Activated CD4-positive, alpha-beta T cell treated with anti-CD3 and anti-CD28 coated beads for 24 hours (primary cell): ENCODE measurements around the gene CABP2.
"Not testable (repeated sequence)": the region's sequence is repeated elsewhere in the genome, so short reads cannot be mapped to it uniquely, and the experiment has no call there.

Experiments
- DNase-seq, 2 donors: peaks; one replicate each; pipeline ENCODE4 v3.0.0-alpha.2; 2020; ENCODE audit warnings: low read depth in 2 of 2

CABP2 gene

DNA sequence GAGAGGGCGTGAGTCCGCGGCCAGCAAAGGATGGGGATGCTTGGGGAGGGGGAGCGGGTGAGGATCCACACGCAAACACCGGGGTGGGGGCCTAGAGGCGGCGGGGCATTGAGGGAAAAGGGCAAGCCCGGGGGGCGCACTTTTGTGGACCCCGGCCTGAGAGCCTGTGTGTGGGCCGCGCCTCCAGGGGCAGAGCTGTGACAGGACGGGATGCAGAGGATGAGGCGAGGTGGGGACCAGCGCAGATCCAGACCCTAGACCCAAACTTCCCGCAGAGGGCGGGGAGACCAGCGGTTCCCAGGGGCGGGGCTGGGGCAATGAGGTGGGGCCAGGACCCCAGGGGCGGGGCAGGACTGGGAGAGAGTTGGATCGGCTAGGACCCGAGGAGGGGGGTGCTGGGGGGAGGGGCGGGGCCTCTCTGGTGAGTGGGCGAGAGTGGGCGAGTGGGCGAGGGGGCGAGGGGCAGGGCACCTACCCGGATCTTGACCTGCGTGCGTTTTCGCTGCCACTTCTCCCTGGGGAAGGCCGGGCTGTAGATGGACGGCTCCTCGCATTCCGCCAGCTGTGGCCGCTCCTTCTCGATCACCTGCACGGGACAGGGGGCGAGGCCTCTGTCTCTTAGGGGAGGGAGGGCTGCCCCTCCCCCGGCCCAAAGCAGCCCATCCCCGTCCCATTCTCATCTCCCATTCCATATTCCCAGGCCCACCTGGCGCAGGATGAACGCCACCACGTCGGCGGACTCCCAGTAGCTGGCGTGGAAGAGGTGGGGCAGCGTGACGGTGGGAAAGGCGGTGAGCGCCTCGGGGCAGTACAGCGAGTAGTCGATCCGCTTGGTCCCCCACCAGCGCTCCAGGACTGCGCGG is 28.6 kb downstream of the CABP2 start:
- DNase-seq, result no peak

DNA sequence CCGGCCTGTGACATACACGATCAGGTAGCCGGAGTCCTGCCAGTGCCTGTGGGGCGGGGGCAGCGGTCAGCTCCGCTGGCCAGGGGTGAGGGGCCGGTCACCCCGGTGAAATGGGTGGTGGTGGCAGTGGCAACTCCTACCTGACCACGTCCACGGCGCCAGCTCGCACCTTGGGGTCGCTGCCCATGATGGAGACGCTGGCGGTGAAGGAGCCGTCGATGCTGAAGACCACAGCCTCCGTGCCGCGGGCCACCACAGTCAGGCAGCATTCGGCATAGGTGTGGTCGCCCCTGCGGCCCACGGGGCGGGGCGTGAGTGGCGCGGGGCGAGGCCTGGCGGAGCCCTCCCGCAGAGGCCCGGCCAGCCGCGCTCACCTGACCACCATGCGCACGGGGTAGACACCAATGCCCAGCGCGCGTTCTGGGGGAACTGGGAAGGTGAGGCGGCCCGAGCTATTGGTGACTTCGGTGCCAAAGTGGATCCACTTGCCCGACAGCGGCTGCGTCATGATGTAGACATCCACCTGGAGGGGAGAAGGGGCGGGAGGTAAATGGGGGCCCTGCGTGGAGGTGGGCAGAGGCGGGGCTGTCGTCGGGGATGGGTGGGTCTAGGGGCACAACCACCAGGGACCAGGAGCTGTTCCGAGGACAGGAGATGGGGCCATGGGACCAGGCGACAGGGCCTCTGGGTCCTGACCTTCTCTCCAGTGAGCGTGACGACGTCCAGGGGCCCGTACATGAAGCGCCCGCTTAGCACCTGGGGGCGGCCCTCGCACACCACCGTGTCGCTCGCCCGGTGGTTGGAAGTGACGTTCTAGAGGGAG is 29.5 kb downstream of the CABP2 start:
- no peak for DNase-seq

DNA sequence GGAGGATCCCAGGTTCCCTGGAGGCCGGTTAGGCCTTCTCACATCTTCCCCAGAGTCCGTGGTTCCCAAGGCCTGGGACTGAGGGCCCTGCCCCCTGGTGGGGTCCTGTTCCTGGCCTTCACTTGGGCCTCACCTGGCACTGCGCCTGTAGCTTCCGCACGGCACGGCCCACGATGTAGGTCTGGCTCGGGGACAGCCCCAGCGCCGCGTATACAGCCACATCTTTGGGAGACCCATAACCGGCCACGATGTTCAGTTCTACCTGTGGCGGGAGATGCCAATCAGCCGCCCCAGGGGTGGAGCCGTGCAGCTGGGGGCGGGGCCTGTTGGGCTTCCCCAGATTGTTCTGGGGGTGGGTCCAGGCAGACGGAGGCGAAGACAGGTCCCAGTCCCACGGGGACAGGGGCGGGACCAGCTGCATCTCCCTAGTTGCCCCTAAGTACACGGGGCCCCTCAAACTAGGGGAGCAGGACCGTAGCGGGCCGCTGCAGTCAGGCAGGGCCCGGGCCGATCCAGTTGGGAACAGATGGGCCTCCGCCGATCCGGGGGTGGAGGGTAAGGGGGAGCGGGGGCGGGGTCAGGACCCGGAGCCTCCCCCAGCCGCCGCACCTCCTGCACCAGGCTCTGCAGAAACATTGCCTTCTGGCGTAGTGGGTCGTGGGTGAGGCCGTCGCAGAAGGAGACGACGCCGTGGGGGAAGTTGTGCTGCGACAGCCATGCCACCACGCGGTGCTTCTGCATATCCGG is 30.3 kb downstream of the CABP2 start:
- no peak for DNase-seq

DNA sequence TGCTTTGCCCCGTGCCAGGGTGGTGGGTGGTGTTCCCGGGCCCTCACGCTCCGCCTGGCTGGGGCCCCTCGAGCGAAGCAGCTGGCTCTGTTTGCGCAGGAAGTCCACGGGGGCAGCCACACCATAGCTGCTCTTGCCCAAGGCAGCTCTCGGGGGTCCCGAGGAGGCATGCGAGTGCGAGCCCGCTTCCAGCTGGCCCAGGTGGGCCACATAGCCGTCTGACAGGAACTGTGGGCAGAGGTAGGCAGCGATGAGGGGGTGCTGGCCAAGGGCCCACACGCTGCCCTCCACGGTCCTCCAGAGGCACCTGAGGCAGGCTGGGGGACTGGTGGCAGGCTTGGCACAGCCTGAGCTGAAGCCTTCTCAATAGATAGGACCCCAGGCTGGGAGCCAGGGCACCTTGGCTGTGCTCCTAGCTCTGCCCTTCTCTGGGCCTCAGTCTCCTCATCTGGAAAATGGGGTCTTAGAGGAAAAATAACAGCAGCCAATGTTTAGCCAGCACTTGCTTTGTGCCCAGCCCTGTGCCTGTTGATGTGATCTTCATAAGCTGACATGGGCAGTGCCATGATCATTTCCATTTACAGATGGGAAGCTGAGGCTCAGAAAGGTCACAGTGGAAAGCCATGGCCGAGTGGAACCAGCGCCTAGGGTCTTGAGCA is 31.0 kb downstream of the CABP2 start:
- no peak for DNase-seq

DNA sequence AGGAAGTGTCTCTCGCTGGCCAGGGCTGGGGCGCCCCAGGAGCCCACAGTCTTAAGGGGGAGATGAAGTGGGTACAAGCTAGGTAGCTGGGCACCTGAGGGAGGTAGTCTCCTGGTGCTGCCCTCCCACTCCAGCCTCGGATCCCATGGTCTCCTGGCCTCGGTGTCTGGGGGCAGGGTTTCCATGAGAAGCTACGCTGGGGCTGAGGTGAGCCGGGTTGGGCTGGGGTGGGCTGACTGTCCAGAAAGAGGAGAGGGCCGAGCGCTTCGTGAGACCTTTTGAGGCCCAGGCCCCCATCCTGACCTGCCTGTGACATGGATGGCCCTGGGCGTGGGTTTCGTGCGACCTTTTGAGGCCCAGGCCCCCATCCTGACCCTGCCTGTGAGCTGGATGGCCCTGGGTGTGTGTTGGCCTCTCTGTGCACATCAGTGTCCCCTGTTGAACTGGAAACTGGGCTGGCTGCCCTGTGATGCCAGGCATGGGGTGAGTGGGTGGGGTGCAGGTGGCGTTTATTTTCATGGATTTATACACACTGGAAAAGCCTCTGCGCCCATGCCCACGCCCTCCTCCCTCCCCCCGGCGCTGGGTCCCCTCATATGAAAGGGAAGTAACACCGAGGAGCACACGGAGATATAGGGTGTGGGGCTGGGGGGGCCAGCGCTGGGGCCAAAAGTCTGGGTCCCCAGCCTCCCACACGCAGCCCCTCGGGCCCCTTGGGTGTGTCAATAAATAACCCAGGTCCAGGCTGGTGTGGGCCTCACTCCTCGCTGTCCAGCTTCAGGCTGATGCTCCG is 31.8 kb downstream of the CABP2 start:
- DNase-seq, result no peak

DNA sequence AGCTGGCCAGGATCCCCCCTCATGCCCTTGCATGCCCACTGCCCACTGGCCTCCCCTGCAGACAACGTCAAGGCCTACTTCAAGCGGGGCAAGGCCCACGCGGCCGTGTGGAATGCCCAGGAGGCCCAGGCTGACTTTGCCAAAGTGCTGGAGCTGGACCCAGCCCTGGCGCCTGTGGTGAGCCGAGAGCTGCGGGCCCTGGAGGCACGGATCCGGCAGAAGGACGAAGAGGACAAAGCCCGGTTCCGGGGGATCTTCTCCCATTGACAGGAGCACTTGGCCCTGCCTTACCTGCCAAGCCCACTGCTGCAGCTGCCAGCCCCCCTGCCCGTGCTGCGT is 32.5 kb downstream of the CABP2 start:
- no peak for DNase-seq

DNA sequence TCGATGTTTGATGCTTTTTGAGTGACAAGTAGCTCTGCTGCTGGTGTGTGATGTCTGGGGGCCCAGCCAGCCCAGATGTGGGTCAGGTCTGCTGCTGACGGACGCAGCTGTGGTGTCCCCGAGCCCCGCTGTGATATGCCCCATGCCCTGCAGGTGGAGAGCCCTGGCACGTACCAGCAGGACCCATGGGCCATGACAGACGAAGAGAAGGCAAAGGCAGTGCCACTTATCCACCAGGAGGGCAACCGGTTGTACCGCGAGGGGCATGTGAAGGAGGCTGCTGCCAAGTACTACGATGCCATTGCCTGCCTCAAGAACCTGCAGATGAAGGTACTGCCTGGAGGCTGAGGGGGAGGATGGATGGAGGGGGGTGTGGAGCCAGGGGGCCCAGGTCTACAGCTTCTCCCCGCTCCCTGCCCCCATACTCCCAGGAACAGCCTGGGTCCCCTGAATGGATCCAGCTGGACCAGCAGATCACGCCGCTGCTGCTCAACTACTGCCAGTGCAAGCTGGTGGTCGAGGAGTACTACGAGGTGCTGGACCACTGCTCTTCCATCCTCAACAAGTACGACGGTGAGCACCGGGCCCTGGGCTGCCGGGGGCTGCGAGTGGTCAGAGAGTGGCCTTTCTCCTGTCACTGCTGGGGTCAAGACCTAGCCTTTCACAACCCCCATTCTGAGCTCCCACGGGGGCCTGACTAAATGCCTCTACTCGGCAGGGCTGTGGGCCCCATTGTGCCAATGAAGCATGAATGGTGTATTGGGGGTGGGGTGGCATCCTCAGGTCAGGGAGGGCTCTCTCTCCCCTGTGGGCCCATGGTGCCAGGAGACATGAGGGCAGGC is 33.1 kb downstream of the CABP2 start:
- DNase-seq, result no peak

DNA sequence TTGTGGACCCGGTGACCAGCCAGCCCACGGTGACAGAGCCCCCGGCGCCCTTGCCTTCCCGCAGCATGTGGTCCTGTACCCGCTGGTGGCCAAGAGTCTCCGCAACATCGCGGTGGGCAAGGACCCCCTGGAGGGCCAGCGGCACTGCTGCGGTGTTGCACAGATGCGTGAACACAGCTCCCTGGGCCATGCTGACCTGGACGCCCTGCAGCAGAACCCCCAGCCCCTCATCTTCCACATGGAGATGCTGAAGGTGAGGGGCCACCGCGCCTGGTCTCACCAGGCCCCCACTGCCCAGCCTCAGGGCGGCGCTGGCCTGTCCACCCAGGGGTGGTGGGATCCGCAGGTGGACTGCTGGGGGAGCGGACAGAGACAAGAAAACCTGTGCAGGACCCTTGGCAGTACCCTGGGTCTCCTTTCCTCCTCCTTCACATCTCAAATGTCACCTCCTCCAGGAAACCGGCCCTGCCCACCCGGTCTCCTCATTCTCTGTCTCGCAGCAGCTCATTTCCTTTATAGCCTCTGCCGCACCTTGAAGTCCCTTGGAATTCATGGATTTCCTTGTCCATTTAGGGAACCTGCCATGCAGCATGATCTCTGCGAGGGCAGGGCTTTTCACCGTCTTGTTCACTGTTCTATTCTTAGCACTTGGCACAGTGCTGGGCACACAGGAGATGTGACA is 33.9 kb downstream of the CABP2 start:
- no peak for DNase-seq

DNA sequence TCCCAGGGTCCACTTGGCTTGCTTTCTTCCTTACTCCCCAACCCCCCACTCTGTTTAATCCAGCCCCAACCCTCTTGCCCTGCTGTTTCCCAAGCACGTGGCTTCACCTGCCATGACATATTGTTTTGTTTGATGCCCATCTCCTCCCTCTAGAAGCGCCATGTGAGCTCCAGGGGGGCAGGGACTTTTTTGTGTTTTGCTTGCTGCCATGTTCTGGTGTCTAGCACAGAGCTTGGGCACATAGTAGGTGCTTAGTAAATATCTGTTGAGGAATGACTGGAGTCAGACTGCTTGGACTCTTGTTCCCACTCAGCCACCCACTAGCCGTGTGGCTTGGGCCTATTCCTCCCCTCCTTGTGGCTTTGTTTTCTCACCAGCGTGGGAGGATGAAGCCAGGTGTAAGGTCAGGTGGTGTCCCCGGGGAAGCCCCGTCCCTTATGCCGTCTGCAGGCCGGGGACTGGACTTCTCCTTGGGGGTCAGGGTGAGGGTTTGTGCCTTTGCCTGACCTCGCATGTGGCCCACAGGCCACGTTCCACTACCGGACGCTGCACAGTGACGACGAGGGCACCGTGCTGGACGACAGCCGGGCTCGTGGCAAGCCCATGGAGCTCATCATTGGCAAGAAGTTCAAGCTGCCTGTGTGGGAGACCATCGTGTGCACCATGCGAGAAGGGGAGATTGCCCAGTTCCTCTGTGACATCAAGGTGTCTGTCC is 36.6 kb downstream of the CABP2 start:
- no peak for DNase-seq

DNA sequence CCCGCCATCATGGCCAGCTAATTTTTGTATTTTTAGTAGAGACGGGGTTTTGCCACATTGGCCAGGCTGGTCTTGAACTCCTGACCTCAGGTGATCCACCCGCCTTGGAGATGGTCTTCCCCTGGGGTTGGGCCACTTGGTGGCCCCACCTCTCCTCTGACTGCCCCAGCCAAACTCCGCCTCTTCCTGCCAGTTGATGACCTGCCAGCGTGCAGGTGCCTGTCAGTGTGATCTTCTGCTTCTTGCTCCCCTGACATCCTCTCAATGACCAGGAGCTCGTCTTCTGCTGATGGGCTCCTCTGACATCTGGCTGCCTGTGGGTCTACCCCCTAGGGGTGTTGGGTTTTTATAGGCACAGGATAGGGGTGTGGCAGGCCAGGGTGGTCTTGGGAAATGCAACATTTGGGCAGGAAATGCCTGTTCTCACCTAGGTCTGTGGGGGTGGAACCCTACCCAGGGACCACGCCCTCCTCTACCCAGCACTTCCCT is 37.3 kb downstream of the CABP2 start:
- not testable (repeated sequence) for DNase-seq

DNA sequence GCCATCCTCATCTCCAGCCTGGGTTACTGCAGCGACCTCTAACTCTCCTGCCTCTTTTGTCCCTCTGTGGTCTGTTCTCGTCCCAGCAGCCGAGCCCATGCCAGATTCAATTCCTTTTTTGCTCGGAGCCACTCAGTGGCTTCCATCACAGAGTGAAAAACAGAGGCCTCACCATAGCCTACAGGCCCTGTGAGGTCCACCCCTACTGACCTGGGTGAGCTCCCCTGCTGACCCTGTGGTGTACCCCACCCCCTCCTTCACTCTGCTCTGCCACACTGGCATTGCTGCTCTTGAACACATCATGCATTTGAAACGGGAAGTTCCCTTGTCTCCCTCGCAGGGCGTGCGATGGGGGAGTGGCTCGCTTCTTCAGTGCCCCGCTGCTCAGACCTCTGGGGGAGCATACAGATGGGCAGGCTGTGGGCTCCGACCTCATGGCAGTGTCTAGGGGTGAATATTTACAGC is 38.4 kb downstream of the CABP2 start:
- no peak for DNase-seq

DNA sequence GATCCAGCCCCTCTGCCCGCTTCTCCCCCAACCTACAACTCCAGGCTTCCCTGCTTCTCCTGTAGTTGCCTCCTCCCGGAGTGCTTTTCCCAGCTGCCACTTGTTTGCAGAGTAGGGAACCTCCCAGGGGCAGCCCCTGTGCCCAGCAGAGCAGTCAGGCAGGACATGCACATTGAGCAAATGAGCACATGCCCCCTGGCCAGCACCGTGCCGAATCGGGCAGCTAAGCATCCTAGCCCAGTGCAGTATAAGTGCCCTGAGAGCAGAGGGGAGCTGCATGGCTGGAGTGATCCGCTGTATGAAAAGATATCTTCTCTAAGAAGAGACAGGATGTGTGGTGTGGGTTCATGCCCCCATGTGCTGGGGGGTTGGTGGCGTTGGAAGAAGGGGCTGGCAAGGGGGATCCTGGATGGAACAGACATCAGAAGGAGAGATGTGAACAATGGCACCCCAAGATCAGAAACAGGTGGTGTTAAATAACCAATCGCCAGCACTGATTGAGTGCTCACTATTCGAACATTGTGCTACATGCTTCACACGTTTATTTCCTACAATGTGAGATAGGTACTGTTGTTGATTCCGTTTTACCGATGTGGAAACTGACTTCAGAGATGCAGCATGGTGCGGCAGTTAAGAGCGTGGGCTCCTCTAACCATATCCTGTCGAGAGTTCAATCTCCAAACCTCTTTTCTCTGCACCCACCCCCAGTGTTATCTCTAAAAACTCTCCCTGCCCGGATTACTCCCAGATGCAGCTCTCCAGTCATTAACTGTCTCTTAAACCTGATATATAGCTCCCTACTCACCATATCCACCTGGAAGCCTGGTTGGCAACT is 39.2 kb downstream of the CABP2 start:
- no peak for DNase-seq

DNA sequence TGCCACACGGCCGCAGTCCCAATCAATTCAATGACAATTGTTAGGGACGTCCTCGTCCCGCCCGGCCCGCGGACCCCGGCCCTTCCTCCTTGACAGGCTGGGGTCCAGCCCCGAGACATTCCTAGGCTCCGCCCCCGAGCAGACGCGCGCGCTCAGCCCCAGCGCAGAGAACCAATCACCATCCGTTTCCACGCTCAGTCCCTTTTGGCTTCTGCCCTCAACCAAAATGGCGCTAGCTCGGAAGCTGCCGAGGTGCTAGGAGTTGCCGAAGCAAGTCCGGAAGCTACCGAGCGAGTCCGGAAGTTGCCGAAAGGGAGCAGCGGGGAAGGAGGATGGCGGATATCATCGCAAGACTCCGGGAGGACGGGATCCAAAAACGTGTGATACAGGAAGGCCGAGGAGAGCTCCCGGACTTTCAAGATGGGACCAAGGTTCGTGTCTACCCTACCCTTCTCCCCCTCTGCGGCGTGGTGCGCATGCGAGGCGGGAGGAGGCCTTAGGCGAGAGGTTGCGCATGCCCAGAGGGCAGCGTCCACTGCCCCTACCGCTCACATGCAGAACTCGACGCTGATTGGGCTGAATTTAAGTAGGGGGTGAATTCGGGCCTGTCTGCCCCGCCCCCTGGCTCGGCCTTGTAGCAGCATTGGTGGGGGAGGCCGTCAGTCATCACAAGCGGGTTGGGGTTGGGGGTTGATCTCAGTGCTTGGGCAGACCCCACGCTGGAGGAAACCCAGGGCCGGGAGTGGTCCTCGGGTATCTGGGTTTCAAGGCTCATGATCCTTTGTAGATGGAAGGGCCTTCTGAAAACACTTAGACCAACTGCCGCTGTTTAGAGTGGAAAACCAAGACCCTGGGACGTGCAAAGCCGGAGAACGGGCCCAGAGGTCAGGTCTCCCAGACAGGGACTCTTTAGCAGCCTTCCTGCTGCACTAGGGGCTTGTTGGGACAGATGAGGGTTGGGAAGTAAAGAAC is 40.1 kb downstream of the CABP2 start, which contains the start of gene AIP:
TSS of gene AIP (plus strand) at position 200 of the 972 bp plus-strand sequence. CDS start at position 333, 133 bp downstream.
- DNase-seq, result peak; percentile 97 to 98

DNA sequence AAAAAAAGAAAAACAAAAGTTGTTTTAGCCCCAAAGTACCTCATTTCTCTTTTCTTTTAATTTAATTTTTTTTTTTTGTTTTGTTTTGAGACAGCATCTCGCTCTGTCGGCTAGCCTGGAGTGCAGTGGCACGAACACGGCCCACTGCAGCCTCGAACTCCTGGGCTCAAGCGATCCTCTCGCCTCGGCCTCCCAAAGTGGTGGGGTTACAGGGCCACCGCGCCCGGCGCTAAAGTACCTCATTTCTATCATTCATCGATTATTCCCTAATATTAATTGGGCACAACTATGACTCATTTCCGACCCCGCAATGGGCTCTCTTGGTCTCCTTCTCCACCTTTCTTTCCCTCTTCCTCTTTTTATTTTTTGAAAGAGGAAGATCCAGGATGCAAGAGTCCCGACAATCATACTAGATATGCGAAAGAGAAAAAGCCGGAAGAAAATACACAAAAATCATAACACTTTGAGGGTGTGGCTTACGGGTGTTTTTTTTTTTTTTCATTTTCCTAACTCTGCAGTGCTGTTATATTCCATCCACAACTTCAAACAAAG is 40.9 kb downstream of the CABP2 start:
- DNase-seq, result no peak

DNA sequence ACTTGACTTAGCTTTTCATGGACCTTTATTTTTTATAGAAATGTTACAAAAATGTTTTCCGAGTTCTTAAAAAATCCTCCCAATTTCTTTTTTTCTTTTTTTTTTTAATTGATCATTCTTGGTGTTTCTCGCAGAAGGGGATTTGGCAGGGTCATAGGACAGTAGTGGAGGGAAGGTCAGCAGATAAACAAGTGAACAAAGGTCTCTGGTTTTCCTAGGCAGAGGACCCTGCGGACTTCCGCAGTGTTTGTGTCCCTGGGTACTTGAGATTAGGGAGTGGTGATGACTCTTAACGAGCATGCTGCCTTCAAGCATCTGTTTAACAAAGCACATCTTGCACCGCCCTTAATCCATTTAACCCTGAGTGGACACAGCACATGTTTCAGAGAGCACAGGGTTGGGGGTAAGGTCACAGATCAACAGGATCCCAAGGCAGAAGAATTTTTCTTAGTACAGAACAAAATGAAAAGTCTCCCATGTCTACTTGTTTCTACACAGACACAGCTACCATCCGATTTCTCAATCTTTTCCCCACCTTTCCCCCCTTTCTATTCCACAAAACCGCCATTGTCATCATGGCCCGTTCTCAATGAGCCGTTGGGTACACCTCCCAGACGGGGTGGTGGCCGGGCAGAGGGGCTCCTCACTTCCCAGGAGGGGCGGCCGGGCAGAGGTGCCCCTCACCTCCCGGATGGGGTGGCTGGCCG is 45.7 kb downstream of the CABP2 start:
- DNase-seq, result not testable (repeated sequence)
